Mesenchymal stem cell (in vitro differentiated cells and primary cell): ENCODE data around the gene CPOX.

Source experiments
- DNase-seq: peaks from one replicate; pipeline ENCODE4 v3.0.0-alpha.2; 2013
- H2AFZ ChIP-seq: one replicate; pipeline ENCODE4 v1.6.1; 2013; ENCODE audit warnings: low read depth, mild to moderate bottlenecking, control low read depth, inconsistent platforms, low read length, moderate library complexity
- H2AK5ac ChIP-seq: 2 replicates; pipeline ENCODE4 v1.6.1; 2013; ENCODE audit warnings: low read length, moderate library complexity, mild to moderate bottlenecking, inconsistent platforms; ENCODE audit not compliant: severe bottlenecking
- H2BK120ac ChIP-seq: one replicate; pipeline ENCODE4 v1.6.1; 2013; ENCODE audit warnings: low read depth, mild to moderate bottlenecking, inconsistent platforms, low read length, moderate library complexity
- H2BK12ac ChIP-seq, 2 experiments: one replicate each; pipeline ENCODE4 v1.6.1; 2013; ENCODE audit warnings: inconsistent platforms in 2 of 2, low read length in 2 of 2, mild to moderate bottlenecking in 2 of 2, moderate library complexity in 2 of 2, control low read depth in 1 of 2
- H2BK15ac ChIP-seq: one replicate; pipeline ENCODE4 v1.6.1; 2013; ENCODE audit warnings: mild to moderate bottlenecking, low read depth, inconsistent platforms; ENCODE audit not compliant: poor library complexity, severe bottlenecking
- H2BK5ac ChIP-seq: 2 replicates; pipeline ENCODE4 v1.6.1; 2013; ENCODE audit warnings: low read depth, mild to moderate bottlenecking, low read length, control low read depth, inconsistent platforms; ENCODE audit not compliant: poor library complexity, severe bottlenecking
- H3K14ac ChIP-seq, 2 experiments: one replicate each; pipeline ENCODE4 v1.6.1; 2013; ENCODE audit warnings: inconsistent platforms in 2 of 2, low read length in 2 of 2, control low read depth in 1 of 2, mild to moderate bottlenecking in 1 of 2, moderate library complexity in 1 of 2
- H3K18ac ChIP-seq, 2 experiments: one replicate each; pipeline ENCODE4 v1.6.1; 2013; ENCODE audit warnings: inconsistent platforms in 2 of 2, low read length in 2 of 2, control low read depth in 1 of 2, low read depth in 1 of 2, mild to moderate bottlenecking in 1 of 2
- H3K23ac ChIP-seq, 2 experiments: one replicate each; pipeline ENCODE4 v1.6.1; 2013; ENCODE audit warnings: inconsistent platforms in 2 of 2, low read length in 2 of 2, mild to moderate bottlenecking in 2 of 2, moderate library complexity in 2 of 2, control low read depth in 1 of 2
- H3K27ac ChIP-seq: 2 replicates; pipeline ENCODE4 v1.5.1; 2013; ENCODE audit warnings: mild to moderate bottlenecking, moderate library complexity, low read length, control low read depth, inconsistent platforms; ENCODE audit not compliant: poor library complexity, severe bottlenecking
- H3K27me3 ChIP-seq, 2 experiments: 2 replicates each; pipeline versions ENCODE4 v1.6.1 to v1.7.0; 2013; ENCODE audit warnings: low read length in 2 of 2, mild to moderate bottlenecking in 2 of 2, moderate library complexity in 2 of 2, control low read depth in 1 of 2, inconsistent platforms in 1 of 2; ENCODE audit not compliant: control insufficient read depth in 1 of 2, insufficient read depth in 1 of 2
- H3K36me3 ChIP-seq, 2 experiments: 2 replicates each; pipeline versions ENCODE4 v1.6.1 to v1.7.0; 2013; ENCODE audit warnings: low read length in 2 of 2, control low read depth in 1 of 2, inconsistent platforms in 1 of 2, low read depth in 1 of 2, mild to moderate bottlenecking in 1 of 2; ENCODE audit not compliant: insufficient read depth in 2 of 2, control insufficient read depth in 1 of 2
- H3K4ac ChIP-seq, 2 experiments: one replicate each; pipeline ENCODE4 v1.6.1; 2013; ENCODE audit warnings: inconsistent platforms in 2 of 2, low read length in 2 of 2, mild to moderate bottlenecking in 2 of 2, moderate library complexity in 2 of 2, control low read depth in 1 of 2, low read depth in 1 of 2
- H3K4me1 ChIP-seq: 2 replicates; pipeline ENCODE4 v1.6.1; 2013; ENCODE audit warnings: low read depth, low read length, control low read depth; ENCODE audit not compliant: control insufficient read depth, insufficient read depth
- H3K4me2 ChIP-seq: 2 replicates; pipeline ENCODE4 v1.6.1; 2013; ENCODE audit warnings: low read length, mild to moderate bottlenecking, inconsistent platforms; ENCODE audit not compliant: poor library complexity, severe bottlenecking
- H3K4me3 ChIP-seq, 2 experiments: 2 replicates each; pipeline versions ENCODE4 v1.5.1 to v1.7.0; 2013; ENCODE audit warnings: low read length in 2 of 2, mild to moderate bottlenecking in 2 of 2, control low read depth in 1 of 2, low read depth in 1 of 2; ENCODE audit not compliant: insufficient read depth in 1 of 2
- H3K79me1 ChIP-seq: replicated peaks from 2 replicates; pipeline ENCODE4 v1.6.1; 2013; ENCODE audit warnings: mild to moderate bottlenecking, control low read depth, low read length, inconsistent platforms; ENCODE audit not compliant: poor library complexity, severe bottlenecking
- H3K9ac ChIP-seq: 2 replicates; pipeline ENCODE4 v1.7.0; 2013; ENCODE audit warnings: mild to moderate bottlenecking, low read length, moderate library complexity
- H3K9me3 ChIP-seq: 2 replicates; pipeline ENCODE4 v1.7.0; 2013; ENCODE audit warnings: mild to moderate bottlenecking, low read length; ENCODE audit not compliant: control insufficient read depth
- H4K8ac ChIP-seq: one replicate; pipeline ENCODE4 v1.6.1; 2013; ENCODE audit warnings: inconsistent platforms, mild to moderate bottlenecking, low read length, moderate library complexity
- H4K91ac ChIP-seq: one replicate; pipeline ENCODE4 v1.6.1; 2013; ENCODE audit warnings: mild to moderate bottlenecking, low read length, inconsistent platforms
- WGBS: methylation state at CpG from one replicate; pipeline ENCODE4 v1.1.7; 2013; ENCODE audit warnings: mixed read lengths; 5-methylcytosine and 5-hydroxymethylcytosine counted together

The CPOX gene

DNA sequence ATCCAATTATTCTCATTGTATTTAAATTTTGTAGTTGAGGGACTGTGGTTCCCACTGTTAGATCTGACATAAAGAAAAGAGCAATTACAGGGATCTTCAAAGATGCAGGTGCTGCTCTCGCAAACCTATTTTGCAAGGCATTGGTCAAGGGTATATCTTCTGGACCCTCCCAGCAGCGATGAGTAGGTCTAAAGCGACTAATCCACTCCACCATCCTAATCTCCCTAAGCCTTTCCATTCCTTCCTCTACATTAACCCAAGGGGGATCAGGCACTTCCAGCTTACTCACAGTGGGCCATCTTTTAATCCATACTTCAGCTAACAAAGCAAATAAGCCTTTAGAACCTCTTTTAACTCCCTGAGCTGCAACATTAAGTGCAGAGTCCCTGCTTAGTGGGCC lies 37.0 kb upstream of the CPOX start:
- no peak overlapping the region for H2BK12ac ChIP-seq
- H3K4me3 ChIP-seq, result no peak overlapping the region
- no peak overlapping the region for H3K14ac ChIP-seq
- no peak for DNase-seq
- H2AK5ac ChIP-seq, result no peak overlapping the region
- no peak overlapping the region for H3K4me2 ChIP-seq
- peaks cover 0 to 6% of the 10 kb centered on the region in 2 experiments for H3K27me3 ChIP-seq
- H2AFZ ChIP-seq, result no peak overlapping the region
- no peaks in the 10 kb centered on the region for H3K79me1 ChIP-seq
- H3K9ac ChIP-seq, result no peak overlapping the region
- H3K27ac ChIP-seq, result no peak overlapping the region
- no peak overlapping the region for H2BK15ac ChIP-seq
- no peak overlapping the region for H3K23ac ChIP-seq
- H3K9me3 ChIP-seq, result no peaks in the 10 kb centered on the region
- no peak overlapping the region for H2BK120ac ChIP-seq
- no peaks in the 10 kb centered on the region for H3K4me1 ChIP-seq
- no peak overlapping the region for H3K4ac ChIP-seq
- no peak overlapping the region for H2BK5ac ChIP-seq
- H4K8ac ChIP-seq, result no peak overlapping the region
- no peak overlapping the region for H3K18ac ChIP-seq
- no peak overlapping the region for H4K91ac ChIP-seq
- H3K36me3 ChIP-seq, result no peaks in the 10 kb centered on the region
- WGBS, result 90% methylated on average over 3 of the region's 3 CpGs

DNA sequence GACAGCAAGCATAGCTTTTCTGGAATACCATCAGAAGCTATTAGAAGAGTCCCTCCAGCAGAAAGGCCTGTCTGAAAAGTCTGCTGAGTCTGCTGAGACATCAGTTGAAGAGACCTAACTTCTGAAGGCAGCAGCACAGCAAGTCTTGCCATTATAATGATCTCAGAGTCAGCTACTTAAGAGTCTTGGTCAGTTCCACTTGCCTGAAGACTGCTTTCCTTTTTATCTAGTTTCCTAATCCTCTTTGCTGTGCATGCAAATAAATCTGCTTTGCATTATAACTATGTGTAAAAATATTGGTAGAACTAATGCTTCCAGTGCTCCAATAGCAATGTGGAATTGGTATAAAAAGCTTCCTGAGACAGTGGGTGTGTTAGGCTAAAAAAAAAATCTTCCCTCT lies 34.9 kb upstream of the CPOX start:
- Histone ChIP-seq H3K4me1 (no peaks in the 10 kb centered on the region), H3K9me3 (no peaks in the 10 kb centered on the region), H3K4me2 (no peak overlapping the region), H3K27ac (no peak overlapping the region), H2AK5ac (no peak overlapping the region), H3K4ac (no peak overlapping the region), H2AFZ (no peak overlapping the region), H4K8ac (no peak overlapping the region), H3K27me3 (peaks cover 0 to 6% of the 10 kb centered on the region in 2 experiments), H3K36me3 (no peaks in the 10 kb centered on the region), H2BK12ac (no peak overlapping the region), H3K23ac (no peak overlapping the region), H2BK5ac (no peak overlapping the region), H2BK15ac (no peak overlapping the region), H3K79me1 (no peaks in the 10 kb centered on the region), H3K14ac (no peak overlapping the region), H3K18ac (no peak overlapping the region), H2BK120ac (no peak overlapping the region), H3K9ac (no peak overlapping the region), H4K91ac (no peak overlapping the region), H3K4me3 (no peak overlapping the region)
- no peak for DNase-seq

DNA sequence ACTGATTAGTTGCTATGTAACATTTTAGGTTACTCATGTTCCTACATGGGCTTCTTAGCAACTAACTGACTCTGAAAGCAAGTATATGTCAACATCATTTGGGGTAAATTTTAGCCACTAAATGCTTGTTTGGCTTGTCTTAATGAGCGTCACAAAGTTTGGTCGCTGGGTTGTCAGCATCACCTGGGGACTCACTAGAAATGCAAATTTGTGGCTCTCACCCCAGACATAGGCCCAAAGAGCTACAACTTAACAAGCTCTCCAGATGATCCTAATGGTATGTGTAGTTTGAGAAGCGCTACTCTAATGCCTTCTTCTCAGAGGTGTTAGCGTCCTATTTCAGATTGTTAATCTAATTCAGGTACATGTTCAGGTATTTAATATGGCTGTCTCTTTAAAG lies 32.7 kb upstream of the CPOX start:
- DNase-seq, result no peak
- WGBS, result 93% methylated on average over 2 of the region's 4 CpGs
- Histone ChIP-seq H3K23ac (no peak overlapping the region), H3K27ac (no peak overlapping the region), H3K27me3 (peaks cover 0 to 1% of the 10 kb centered on the region in 2 experiments), H4K8ac (no peak overlapping the region), H3K4me3 (no peak overlapping the region), H3K4ac (no peak overlapping the region), H3K79me1 (no peaks in the 10 kb centered on the region), H3K9ac (no peak overlapping the region), H3K4me2 (no peak overlapping the region), H3K14ac (no peak overlapping the region), H3K9me3 (no peaks in the 10 kb centered on the region), H3K36me3 (no peaks in the 10 kb centered on the region), H3K18ac (no peak overlapping the region), H3K4me1 (no peaks in the 10 kb centered on the region), H2BK120ac (no peak overlapping the region), H2AK5ac (no peak overlapping the region), H2BK12ac (no peak overlapping the region), H4K91ac (no peak overlapping the region), H2BK15ac (no peak overlapping the region), H2AFZ (no peak overlapping the region), H2BK5ac (no peak overlapping the region)

DNA sequence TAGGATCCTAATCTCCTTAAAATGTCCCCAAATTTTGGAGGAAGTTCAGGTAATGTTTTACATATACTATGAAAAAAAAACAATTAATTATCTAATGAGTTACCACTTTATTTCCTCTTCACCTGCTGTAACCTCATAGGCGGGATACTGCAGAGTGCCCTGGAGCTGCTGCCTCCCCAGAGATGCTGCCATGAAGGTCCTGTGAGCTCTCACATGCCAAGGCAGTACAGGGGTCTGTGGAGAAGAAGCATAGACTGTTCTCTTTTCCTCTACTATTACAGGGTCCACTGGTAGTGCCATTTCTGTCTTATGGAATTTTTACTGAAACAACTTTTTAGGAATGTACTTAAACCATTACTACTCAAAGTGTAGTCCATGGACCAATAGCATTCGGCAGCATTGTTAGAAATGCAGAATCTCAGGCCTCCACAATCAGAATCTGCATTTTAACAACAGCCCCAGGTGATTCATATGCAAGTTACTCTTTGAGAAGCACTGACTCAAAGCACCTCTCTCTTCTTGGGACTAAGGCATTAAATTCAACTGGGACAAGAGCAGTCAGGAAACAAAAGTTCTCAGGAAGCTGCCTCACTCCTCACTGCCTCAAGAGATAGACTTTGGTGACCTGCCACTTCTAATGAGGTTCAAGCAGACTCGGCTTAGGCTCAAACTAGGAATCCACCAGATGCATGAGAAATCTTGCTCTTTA lies 30.3 kb upstream of the CPOX start:
- 77% methylated on average over 3 of the region's 3 CpGs for WGBS
- H2BK120ac ChIP-seq, result no peak overlapping the region

More for the DNA sequence above, 30.3 kb upstream of the CPOX start:
- Histone ChIP-seq H3K4me2 (no peak overlapping the region), H2BK15ac (no peak overlapping the region), H2BK5ac (no peak overlapping the region), H3K14ac (no peak overlapping the region), H2AK5ac (no peak overlapping the region), H2BK12ac (no peak overlapping the region), H3K36me3 (no peaks in the 10 kb centered on the region), H3K4ac (no peak overlapping the region), H3K27ac (no peak overlapping the region), H3K27me3 (no peaks in the 10 kb centered on the region), H2AFZ (no peak overlapping the region), H3K79me1 (no peaks in the 10 kb centered on the region), H3K4me1 (no peaks in the 10 kb centered on the region), H4K91ac (no peak overlapping the region), H4K8ac (no peak overlapping the region), H3K9ac (no peak overlapping the region), H3K9me3 (no peaks in the 10 kb centered on the region), H3K23ac (no peak overlapping the region), H3K4me3 (no peak overlapping the region), H3K18ac (no peak overlapping the region)
- DNase-seq, result no peak
